Measurements from ENCODE around the gene AGAP2.

DNA sequence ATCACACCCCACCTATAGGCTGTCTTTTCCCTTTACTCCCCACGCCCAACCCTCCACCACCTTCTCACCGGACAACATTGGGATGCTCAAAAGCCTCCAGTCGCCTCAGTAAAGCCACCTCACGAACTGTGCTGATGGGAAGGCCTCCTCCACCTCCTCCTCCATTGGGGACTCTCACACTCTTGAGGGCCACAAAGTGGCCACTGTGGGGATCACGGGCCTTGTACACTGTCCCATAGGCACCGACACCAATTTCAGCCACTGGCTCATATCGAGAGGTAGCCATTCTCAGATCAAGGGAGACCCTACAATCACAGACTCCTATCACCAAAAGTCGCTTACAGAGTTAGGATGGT, 12.9 kb upstream of the AGAP2 start:
- TF ChIP-seq, protein P1, sequence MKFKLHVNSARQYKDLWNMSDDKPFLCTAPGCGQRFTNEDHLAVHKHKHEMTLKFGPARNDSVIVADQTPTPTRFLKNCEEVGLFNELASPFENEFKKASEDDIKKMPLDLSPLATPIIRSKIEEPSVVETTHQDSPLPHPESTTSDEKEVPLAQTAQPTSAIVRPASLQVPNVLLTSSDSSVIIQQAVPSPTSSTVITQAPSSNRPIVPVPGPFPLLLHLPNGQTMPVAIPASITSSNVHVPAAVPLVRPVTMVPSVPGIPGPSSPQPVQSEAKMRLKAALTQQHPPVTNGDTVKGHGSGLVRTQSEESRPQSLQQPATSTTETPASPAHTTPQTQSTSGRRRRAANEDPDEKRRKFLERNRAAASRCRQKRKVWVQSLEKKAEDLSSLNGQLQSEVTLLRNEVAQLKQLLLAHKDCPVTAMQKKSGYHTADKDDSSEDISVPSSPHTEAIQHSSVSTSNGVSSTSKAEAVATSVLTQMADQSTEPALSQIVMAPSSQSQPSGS (CRISPR knock-in tag; IDR thresholded peaks at IDR 0.05; ENCODE audit: borderline replicate concordance, low read depth) = no peak
- TF ChIP-seq ELF4 (CRISPR knock-in tag; IDR thresholded peaks at IDR 0.05; ENCODE audit: low read depth) = no peak
- TF ChIP-seq, protein P2, sequence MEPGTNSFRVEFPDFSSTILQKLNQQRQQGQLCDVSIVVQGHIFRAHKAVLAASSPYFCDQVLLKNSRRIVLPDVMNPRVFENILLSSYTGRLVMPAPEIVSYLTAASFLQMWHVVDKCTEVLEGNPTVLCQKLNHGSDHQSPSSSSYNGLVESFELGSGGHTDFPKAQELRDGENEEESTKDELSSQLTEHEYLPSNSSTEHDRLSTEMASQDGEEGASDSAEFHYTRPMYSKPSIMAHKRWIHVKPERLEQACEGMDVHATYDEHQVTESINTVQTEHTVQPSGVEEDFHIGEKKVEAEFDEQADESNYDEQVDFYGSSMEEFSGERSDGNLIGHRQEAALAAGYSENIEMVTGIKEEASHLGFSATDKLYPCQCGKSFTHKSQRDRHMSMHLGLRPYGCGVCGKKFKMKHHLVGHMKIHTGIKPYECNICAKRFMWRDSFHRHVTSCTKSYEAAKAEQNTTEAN (CRISPR knock-in tag; IDR thresholded peaks at IDR 0.05) = no peak
- TF ChIP-seq, protein P3, sequence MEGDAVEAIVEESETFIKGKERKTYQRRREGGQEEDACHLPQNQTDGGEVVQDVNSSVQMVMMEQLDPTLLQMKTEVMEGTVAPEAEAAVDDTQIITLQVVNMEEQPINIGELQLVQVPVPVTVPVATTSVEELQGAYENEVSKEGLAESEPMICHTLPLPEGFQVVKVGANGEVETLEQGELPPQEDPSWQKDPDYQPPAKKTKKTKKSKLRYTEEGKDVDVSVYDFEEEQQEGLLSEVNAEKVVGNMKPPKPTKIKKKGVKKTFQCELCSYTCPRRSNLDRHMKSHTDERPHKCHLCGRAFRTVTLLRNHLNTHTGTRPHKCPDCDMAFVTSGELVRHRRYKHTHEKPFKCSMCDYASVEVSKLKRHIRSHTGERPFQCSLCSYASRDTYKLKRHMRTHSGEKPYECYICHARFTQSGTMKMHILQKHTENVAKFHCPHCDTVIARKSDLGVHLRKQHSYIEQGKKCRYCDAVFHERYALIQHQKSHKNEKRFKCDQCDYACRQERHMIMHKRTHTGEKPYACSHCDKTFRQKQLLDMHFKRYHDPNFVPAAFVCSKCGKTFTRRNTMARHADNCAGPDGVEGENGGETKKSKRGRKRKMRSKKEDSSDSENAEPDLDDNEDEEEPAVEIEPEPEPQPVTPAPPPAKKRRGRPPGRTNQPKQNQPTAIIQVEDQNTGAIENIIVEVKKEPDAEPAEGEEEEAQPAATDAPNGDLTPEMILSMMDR (IDR thresholded peaks at IDR 0.05) = no peak
